HL-60 (cell line): ENCODE data around the gene SH3RF1.

Experiments
- POLR2AphosphoS5 ChIP-seq: IDR thresholded peaks from 2 replicates; pipeline ENCODE4 v1.6.1; 2012; ENCODE audit warnings: low read depth
- REST ChIP-seq: IDR thresholded peaks from 2 replicates; pipeline ENCODE4 v1.6.1; 2012; ENCODE audit warnings: low read depth; ENCODE audit not compliant: insufficient replicate concordance

- no peak for TF ChIP-seq REST
- no peak for TF ChIP-seq POLR2AphosphoS5
Measured at GRCh38 chr4:169047956-169048355, 222.8 kb downstream of the SH3RF1 start.
